ENCODE measurements around the gene BSPH1.
"Not testable (repeated sequence)": the region's sequence is repeated elsewhere in the genome, so short reads cannot be mapped to it uniquely, and the experiment has no call there.

The BSPH1 gene

DNA sequence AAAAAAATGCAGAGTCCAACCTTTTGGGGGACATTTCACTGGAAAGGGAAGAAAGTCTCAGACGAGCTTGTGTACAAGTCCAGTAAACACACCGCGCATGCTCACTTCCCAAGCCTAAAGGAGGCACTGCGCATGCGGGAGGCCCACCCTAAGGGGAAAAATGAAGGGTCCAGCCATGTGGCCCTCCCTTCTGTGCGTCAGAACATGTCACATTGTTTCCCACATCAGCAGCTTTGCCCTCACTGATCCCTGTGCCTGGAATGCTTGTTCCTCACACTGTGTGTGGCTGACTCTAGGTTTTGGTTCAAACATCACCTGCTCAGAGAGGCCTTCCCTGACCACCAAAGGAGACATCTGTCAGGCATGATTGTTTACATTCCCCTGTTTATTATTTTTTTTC lies 6.8 kb upstream of the BSPH1 start:
- no peak for TF ChIP-seq CTCF (IDR thresholded peaks at IDR 0.05; ENCODE audit: low read depth, low read length)
- no peak for DNase-seq (ENCODE audit: low read depth, low spot score)
- in situ Hi-C loops (cut with HindIII; ENCODE audit: low sequenced_read_pairs), result no loop called here
- H3K4me3 ChIP-seq (ENCODE audit: low read depth, low read length), result no peak overlapping the region

DNA sequence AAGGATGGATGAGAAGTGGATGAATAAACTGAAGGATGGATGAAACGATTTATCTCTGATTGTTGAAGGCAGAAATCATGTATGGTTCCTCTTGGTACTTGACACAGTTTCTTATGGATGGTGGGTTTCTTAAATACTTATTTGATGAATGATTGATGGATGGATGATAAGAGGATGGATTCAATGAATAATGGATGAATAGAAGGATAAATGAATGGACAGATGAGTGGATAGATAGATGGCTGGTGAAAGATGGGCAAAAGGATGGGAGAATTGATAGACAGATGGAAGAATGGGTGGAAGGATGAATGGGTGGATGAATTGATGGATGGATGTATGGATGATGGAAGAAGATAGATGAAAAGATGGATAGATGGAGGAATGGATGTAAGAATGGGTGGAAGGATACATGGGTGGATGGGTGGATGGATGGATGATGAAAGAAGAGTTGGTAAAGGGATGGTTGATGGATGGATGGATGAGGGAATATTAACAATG lies 4.3 kb upstream of the BSPH1 start:
- no peak for DNase-seq (ENCODE audit: low read depth, low spot score)
- no peak overlapping the region for H3K4me3 ChIP-seq (ENCODE audit: low read depth, low read length)
- in situ Hi-C loops (cut with HindIII; ENCODE audit: low sequenced_read_pairs), result no loop called here
- no peak for TF ChIP-seq CTCF (IDR thresholded peaks at IDR 0.05; ENCODE audit: low read depth, low read length)

GRCh38 chr19:47994209-47994802 lies 2.3 kb upstream of the BSPH1 start, which contains the start of gene ELSPBP1:
Gene ELSPBP1 (plus strand): TSS chr19:47994632. CDS start chr19:48008668, 14,036 bp downstream.
- DNase-seq (ENCODE audit: low read depth, low spot score), result no peak
- TF ChIP-seq CTCF (IDR thresholded peaks at IDR 0.05; ENCODE audit: low read depth, low read length), result no peak
- in situ Hi-C loops (cut with HindIII; ENCODE audit: low sequenced_read_pairs), result no loop called here
- H3K4me3 ChIP-seq (ENCODE audit: low read depth, low read length), result no peak within 1 kb of the TSS

GRCh38 chr19:47991191-47991808 lies 670 bp downstream of the BSPH1 start:
- TF ChIP-seq CTCF (IDR thresholded peaks at IDR 0.05; ENCODE audit: low read depth, low read length), result no peak
- in situ Hi-C loops (cut with HindIII; ENCODE audit: low sequenced_read_pairs), result no loop called here
- DNase-seq (ENCODE audit: low read depth, low spot score), result no peak
- no peak overlapping the region for H3K4me3 ChIP-seq (ENCODE audit: low read depth, low read length)

DNA sequence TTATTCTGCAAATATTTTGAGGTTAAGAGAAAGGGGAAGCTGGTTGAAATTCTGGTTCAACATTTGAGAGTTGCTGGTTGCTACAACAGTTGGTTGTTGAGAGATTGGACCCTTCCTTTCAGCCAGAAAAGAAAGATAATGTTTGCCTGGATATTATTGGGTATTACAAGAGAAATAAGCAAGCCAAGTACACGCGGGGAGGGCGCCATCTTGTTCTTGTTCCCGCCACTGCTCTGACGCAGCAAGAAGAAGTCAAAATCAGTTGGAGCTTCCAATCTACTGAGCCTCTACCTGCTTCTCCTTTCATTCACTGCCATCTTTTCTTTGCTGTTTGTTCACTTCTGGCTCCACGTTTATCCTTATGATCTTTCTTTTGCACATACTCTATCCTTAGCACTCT lies 18.4 kb downstream of the BSPH1 start:
- no peak for DNase-seq (ENCODE audit: low read depth, low spot score)
- no peak for TF ChIP-seq CTCF (IDR thresholded peaks at IDR 0.05; ENCODE audit: low read depth, low read length)
- in situ Hi-C loops (cut with HindIII; ENCODE audit: low sequenced_read_pairs), result no loop called here
- H3K4me3 ChIP-seq (ENCODE audit: low read depth, low read length), result no peak overlapping the region

- in situ Hi-C loops (cut with HindIII; ENCODE audit: low sequenced_read_pairs); H3K4me3 ChIP-seq (ENCODE audit: low read depth, low read length): not testable (repeated sequence)
Measured at GRCh38 chr19:47955936-47956335, 36.0 kb downstream of the BSPH1 start.

GRCh38 chr19:47952132-47952531 lies 39.8 kb downstream of the BSPH1 start:
- in situ Hi-C loops (cut with HindIII; ENCODE audit: low sequenced_read_pairs); H3K4me3 ChIP-seq (ENCODE audit: low read depth, low read length): not testable (repeated sequence)

More at GRCh38 chr19:47955936-47956335, 36.0 kb downstream of the BSPH1 start:
- not testable (repeated sequence) for DNase-seq (ENCODE audit: low read depth, low spot score)

More at GRCh38 chr19:47952132-47952531, 39.8 kb downstream of the BSPH1 start:
- not testable (repeated sequence) for DNase-seq (ENCODE audit: low read depth, low spot score)

All from astrocyte of the spinal cord (primary cell).